Bronchial epithelial cell (primary cell): ENCODE data around the gene GFRA4. TPM values are rescaled to one million over a fixed set of nuclear protein-coding genes. Genes with fewer than 3 reads are reported as not detected.

ENCODE experiments used
- DNase-seq: peaks from one replicate; pipeline ENCODE4 v3.0.0-alpha.2; 2010; ENCODE audit warnings: low read depth
- FAIRE-seq: peaks from 2 replicates; lab custom pipeline; 2011; peaks lifted over from hg19 to GRCh38; lab: Jason Lieb, UNC
- H3K27me3 ChIP-seq: 2 replicates; pipeline ENCODE4 v1.5.1; 2011; ENCODE audit warnings: low read length; ENCODE audit not compliant: control insufficient read depth, insufficient read depth
- H3K36me3 ChIP-seq: 2 replicates; pipeline ENCODE4 v1.5.1; 2011; ENCODE audit warnings: low read length; ENCODE audit not compliant: control insufficient read depth, insufficient read depth
- H3K4me3 ChIP-seq: 2 replicates; pipeline ENCODE4 v1.5.1; 2011; ENCODE audit warnings: mild to moderate bottlenecking, low read depth, low read length, control low read depth
- CTCF ChIP-seq: IDR thresholded peaks from 2 replicates; pipeline ENCODE4 v1.5.1; 2011; ENCODE audit warnings: mild to moderate bottlenecking, moderate library complexity, low read length, control low read depth, inconsistent platforms; ENCODE audit not compliant: insufficient read depth, severe bottlenecking
- total RNA-seq: library from RNA; depleted of rRNA; stranded (reverse); fragments of >200 nt; gene quantifications from 2 replicates; pipeline ENCODE4 v1.2.1, GENCODE V29; 2014

The GFRA4 gene
- total RNA-seq, 1 donor from 2014 or later: not detected

GRCh38 chr20:3691897-3692296 is 28.7 kb upstream of the GFRA4 start:
- H3K4me3 ChIP-seq: no peak overlapping the region
- FAIRE-seq (no peak), DNase-seq (no peak)
- no peak for TF ChIP-seq CTCF
- no peaks in the 10 kb centered on the region for H3K36me3 ChIP-seq
- no peaks in the 10 kb centered on the region for H3K27me3 ChIP-seq

- Histone ChIP-seq H3K4me3 (no peak overlapping the region), H3K27me3 (peaks cover 2% of the 10 kb centered on the region), H3K36me3 (no peaks in the 10 kb centered on the region)
- TF ChIP-seq CTCF: no peak
- no peak for DNase-seq
- no peak for FAIRE-seq
Observed at GRCh38 chr20:3691306-3691705, 28.1 kb upstream of the GFRA4 start.

GRCh38 chr20:3690413-3690812 is 27.2 kb upstream of the GFRA4 start:
- H3K36me3 ChIP-seq: no peaks in the 10 kb centered on the region
- DNase-seq (no peak), FAIRE-seq (no peak)
- TF ChIP-seq CTCF: no peak
- H3K27me3 ChIP-seq: peaks cover 3% of the 10 kb centered on the region
- no peak overlapping the region for H3K4me3 ChIP-seq

- Histone ChIP-seq H3K27me3 (peaks cover 4% of the 10 kb centered on the region), H3K36me3 (no peaks in the 10 kb centered on the region), H3K4me3 (no peak overlapping the region)
- TF ChIP-seq CTCF: no peak
- no peak for DNase-seq
- no peak for FAIRE-seq
Observed at GRCh38 chr20:3689978-3690377, 26.8 kb upstream of the GFRA4 start.

- DNase-seq (peak; percentile 45), FAIRE-seq (no peak)
- H3K4me3 ChIP-seq: no peak overlapping the region
- peaks cover 4% of the 10 kb centered on the region for H3K27me3 ChIP-seq
- no peak for TF ChIP-seq CTCF
- H3K36me3 ChIP-seq: no peaks in the 10 kb centered on the region
Observed at GRCh38 chr20:3687655-3688054, 24.5 kb upstream of the GFRA4 start.

GRCh38 chr20:3686867-3687321 is 23.7 kb upstream of the GFRA4 start:
- DNase-seq: peak; percentile 7
- H3K27me3 ChIP-seq: peaks cover 9% of the 10 kb centered on the region
- no peak for TF ChIP-seq CTCF
- H3K36me3 ChIP-seq: no peaks in the 10 kb centered on the region
- peak; percentile 66 for FAIRE-seq
- H3K4me3 ChIP-seq: no peak overlapping the region
